NCI-H524 (cell line): ENCODE measurements around the gene GAL3ST1.
"Not testable (repeated sequence)": the region's sequence is repeated elsewhere in the genome, so short reads cannot be mapped to it uniquely, and the experiment has no call there.

Source experiments
- DNase-seq, 2 experiments: peaks; one replicate each; lab custom pipeline; 2025; lab: John Stamatoyannopoulos, UW

The GAL3ST1 gene

DNA sequence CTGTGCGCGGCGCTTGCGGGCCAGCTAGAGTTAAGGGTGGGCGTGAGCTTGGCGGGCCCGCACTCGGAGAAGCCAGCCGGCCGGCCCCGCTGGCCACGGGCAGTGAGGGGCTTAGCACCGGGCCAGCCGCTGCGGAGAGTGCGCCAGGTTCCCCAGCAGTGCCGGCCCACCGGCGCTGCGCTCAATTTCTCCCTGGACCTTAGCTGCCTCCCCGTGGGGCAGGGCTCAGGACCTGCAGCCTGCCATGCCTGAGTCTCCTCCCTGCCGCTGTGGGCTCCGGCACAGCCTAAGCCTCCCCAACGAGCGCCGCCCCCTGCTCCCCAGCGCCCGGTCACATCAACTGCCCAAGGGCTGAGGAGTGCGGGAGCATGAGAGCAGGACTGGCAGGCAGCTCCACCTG is 22.4 kb upstream of the GAL3ST1 start:
- no peak for DNase-seq

DNA sequence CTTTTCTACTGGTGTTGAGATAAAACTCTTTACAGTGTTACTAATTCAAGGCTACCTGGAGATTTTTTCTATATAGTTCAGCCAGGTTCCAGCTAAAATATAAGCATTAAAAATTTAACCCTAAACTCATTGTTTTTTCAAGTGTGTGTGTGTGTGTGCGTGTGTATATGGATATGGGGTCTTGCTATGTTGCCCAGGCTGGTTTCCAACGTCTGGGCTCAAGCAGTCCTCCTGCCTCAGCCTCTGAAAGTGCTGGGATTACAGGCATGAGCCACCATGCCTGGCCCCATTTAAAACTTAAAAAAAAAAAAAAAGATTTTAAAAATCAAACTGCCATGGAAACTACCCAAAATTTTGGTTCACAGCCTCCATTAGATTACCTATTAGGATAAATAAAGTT is 21.7 kb upstream of the GAL3ST1 start:
- DNase-seq, result no peak

DNA sequence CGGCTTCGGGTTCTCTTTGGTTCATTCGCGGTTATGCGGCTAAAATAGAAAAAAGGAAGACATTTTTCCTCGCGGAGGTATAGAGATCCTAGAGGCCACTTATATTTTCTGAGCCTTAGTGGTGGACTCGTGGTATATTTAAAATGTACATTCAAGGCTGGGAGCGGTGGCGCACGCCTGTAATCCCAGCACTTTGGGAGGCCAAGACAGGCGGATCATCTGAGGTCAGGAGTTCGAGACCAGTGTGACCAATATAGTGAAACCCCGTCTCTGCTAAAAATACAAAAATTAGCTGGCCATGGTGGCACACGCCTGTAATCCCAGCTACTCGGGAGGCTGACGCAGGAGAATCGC is 17.9 kb upstream of the GAL3ST1 start:
- not testable (repeated sequence) for DNase-seq

DNA sequence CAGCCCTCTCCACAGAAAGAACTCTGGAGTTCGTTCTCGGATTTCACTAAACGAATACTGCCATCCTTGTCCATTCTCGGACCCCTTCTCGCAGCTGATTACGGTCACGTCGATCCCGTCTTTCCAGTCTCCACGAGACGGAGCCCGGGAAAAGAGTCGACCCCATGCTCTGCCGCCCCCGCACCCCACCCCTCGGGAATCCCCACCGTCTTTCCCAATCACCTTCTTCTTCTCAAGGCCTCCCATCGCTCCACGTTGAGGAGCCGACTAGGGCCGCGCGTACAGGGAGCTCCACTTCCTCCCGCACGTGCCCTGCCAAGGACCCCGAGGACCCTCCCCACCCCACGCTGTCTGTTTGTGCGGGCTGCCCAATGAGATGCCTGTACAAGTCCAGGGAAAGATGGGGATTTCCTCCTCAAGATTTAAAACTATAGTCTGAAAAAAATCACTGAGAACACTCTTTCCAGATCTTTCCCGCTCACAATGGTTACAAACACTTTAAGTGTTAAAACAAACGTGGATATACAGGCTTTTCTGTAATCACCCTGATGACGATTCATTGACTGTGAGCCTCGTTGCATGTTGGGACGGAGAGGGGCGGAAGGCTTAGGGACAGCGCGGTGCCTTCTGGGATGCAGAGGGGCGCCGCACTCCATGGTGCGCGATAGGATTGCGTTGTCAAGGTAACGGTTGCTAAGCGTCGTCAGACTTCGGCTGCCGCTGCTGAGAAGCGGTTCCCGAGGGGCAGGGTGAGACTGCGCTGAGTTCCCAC is 17.3 kb upstream of the GAL3ST1 start, which contains the start of gene PES1:
TSS of gene PES1 (minus strand) at position 323 of the 772 bp plus-strand sequence. CDS start at position 246, 77 bp downstream.
- peak; percentile 99 for DNase-seq

DNA sequence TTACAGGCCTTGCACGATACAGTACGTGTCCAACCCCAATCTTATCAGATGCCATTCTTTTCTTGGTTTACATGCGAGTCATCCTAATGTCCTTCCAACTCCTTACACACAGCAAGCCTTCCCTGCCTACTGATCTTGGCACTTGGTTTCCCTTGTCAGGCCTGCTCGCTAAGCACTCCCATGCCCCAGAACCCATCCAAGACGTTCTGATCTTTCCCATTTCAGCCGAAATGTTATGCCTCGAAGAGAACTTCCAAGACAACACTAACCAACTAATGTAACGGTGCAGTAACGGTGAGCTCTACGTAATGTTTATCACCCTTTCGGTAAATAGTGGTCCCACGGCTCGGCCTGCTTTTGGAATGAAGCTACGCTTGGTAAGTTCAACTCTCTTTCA is 16.7 kb upstream of the GAL3ST1 start:
- DNase-seq, result no peak

DNA sequence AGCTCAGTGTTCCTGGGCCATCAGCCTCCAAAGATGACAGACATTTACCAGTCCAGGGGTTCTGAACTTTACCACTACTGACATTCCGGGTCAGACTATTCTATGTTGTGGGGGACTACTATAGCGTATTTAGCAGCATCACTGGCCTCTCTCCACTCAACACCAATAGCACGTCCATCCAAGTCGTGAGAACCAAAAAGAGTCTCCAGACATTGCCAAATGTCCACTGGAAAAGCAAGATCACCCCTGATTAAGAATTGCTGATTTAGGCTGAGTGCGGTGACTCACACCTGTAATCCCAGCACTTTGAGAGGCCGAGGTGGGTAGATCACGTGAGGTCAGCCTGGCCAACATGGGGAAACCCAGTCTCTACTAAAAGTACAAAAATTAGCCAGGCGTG is 11.9 kb upstream of the GAL3ST1 start:
- no peak for DNase-seq

DNA sequence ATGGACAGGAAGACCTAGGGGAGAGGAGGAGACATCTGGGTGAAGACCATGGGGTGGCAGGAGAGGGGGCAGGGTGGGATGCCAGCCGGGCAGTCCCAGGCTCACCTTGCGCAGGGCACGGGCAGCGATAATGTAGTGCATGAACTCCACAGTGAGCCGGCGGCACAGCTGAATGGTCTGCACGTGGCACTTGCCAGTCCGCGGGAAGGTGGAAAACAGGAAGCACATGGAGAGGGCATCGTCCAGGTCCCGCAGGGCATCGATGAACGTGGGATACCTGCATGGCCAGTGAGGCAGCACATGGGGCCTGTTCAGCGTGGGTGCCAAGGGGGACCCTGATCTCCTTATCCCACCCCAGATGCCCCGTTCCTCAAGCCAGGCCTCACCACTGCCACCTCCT is 10.0 kb upstream of the GAL3ST1 start:
- no peak for DNase-seq

DNA sequence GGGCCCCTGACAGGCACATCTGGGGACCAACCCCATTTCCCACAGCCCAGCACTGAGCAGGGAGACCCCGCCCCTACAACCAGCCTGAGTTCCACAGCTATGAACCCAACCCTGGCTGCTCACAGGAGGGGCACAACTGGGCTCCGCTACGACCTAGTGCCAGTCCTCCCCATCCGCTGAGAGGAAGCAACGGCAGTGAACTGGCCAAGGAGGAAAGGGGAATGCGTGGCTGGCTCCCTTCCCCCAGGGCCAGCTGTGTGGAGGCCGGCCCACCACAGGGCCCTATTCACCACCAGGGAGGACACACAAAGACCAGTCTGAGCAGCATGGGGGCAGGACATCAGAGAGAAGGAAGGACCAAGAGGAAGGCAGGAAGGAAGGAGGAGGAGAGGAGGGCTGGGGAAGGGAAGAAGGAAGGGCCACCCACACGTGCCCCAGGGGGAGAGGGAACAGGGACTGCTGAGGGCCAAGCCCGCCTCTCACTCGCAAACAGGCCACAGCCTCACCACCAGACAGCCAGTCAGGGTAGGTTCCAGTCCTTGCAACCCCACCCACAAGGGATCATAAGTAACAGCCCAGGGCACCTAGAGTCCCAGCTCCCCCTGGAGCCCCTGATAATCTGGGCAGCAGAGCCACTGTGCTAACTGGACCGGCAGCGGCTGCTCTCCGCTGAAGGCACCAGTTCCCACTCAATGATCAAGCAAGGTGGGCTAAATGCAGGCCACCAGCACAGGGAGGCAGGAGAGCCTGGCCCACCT is 8.5 kb upstream of the GAL3ST1 start:
- DNase-seq, result no peak

DNA sequence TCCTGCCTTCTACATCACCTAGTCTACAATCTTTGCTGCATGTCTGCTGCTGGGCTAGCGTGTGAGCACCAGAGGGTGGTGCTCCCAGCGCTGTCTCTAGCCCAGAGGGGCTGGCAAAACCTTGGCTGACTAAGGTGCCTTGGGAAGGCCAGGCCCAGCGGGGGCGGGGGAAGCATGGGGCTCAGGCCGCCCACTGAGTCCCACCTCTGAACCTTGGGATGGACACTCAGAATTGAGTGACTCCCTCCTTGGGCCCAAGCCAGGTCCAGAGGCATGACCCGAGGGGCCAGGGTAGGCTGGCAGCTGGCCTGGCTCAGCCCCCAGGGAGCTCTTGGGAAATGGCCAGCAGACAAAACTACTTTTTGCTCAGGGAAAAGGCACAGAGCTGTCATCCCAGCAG is 7.6 kb upstream of the GAL3ST1 start:
- no peak for DNase-seq

DNA sequence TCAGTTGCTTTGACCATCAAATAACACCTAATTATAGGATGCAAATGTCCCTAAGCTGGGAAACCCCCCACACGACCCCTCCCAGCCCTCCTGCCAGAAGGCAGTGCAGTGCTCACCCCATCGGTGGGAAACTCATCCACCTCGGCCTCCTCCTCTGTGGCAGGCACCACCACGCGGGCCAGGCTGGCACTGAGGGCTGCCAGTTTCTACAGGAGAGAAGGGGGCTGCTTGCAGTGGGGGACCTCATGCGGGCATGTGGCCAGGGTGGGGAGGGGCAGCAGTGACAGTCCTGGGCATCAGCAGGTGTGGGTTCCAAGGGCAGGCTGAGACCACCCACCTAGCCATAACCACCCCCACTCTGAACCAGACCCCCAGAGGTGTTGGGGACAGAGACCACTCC is 6.4 kb upstream of the GAL3ST1 start:
- DNase-seq, result no peak

DNA sequence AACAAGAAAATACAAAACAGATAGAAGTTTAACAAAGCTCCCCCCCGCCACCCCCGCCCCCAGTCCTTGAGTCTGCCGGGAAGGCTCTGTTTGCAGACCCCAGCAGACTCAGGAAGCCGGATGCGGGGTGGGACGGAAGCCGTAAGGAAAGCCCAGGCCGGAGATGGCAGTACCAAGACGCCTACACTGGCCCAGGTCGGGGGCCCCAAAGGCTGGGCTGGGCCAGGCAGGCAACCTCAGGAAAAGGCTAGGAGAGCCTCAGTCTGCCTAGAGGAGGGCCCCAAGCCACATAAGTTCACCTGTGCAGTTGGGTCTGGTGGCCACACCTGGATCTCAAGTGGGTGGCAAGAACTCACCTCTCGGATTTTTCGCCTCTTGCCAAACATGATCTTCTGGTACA is 4.0 kb upstream of the GAL3ST1 start:
- no peak for DNase-seq

DNA sequence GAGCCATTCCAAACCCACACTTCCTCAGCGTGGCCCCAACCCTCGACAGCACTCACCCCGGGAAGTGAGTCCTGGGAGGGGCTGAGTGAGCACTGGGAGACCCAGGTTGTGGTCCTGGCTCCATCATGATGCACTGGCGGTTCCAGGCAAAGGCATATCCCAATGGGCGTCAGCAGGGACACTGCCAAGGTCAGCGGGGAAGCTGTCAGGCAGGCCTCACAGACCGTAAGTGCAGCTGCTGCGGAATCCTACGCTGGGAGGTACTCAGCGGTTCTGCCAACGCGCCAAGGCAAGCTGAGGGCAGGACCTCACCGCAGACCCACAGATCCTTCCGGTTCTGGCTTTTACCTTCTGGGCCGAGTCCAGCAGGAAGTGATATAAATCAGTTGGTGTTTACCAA is 1.4 kb upstream of the GAL3ST1 start:
- no peak for DNase-seq

DNA sequence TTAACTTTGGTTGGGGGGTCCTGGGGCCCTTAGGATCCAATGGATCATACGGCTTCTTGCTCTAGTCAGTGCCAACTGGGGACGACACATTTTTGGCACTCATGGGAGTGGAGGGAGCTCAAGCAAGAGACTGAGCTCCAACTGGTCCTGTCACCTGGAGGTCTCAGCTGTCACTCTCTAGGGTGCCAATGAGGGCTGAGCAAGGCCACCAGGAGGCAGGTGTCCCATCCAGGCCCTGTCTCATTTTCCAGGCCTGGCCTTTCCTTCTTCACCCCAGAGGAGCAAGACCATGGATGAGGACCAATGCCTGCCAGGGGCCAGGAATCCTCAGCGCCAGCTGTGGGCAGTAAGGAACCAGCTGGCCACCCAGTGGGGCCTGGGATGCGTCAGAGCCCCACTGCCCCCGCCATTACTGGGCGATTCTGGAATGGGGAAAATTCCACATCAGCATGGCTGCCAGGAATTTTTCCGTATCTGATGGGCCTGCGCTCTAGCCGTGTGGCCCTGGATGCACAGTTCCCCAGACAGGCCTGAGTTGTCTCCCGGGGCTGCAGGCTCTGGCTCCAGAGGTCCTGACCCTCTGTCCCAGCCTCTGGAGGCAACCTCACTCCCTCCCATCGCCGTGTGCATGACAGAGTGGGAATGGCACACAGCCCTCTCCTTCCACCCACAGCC is 669 bp upstream of the GAL3ST1 start:
- peak in 1 of 2 experiments; percentile 41 for DNase-seq

DNA sequence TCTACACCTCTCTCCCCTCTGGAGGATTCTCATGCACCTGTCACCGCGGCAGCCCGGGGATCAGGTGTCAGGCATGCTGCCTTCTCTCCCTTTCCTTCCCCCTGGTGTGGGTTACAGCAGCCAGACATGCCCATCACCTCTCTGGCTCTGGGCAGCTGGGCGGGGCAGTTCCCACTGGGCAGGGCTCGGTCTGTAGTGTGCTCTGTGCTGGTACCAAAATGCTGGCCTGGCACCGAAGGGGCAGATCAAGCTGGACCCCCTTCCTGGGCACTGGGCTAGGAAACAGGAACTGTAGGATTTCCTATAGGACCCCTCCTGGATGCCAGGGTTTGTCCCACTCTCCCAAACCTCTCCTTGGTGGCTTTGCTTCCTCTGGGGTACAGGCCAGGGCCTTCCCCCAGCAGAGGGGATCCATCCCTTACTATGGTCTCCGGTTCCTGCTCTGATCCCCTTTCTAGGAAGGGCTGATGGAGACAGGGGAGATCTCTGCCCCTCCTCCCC is 821 bp downstream of the GAL3ST1 start:
- peak in 1 of 2 experiments; percentile 36 for DNase-seq

DNA sequence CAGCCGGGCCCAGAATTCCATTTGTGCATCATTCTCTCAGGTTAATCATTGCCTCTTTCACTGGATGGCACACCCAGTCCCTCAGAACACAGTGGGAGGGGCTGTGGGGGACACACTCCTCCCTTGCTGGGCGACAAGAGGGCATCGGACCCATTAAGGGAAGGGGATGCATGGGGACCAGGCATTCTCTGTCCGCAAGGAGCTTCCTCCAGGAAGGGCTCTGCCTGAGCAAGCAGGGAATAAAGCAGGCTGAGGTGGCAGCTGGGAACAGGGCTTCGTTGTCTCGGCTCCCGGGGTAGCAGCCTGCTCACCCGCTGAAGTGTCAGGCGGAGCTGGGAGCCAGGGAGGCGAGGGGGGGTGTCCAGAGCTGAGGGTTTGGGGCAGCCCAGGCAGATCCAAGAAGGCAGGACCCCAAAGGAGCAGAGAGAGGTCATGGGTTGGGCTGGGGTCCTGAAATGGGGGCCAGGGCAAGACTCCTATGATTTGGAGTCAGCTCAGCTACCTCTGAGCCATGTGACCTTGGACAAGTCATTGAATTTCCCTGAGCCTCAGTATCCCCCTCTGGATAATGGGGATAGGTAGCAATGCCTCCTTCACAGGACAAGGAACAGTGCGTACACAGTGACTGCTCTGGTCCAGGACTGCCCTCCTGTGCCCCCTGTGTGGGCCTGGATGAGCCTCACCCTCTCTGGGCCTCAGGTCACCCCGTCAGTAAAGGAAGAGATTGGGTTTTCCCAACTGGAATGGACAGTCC is 1.4 kb downstream of the GAL3ST1 start:
- DNase-seq, result peak in 1 of 2 experiments; percentile 31

DNA sequence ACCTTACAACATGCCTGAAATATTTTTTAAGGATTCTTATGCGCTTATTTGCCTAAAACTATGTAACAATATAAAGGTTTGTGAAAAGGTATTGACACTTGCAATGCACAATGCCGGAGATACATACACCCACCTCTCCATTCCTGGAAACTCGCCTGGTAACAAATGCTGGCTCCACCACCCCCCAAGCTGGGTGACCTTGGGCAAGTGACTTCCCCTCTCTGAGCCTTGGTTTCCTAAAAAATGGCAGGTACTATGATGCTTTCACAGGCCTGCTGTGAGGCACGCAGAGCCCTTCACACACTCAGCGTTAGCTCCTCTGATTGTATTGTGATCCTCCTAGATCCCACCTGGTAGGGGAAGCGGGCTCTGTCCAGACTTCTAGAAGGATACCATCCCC is 2.3 kb downstream of the GAL3ST1 start:
- no peak for DNase-seq

DNA sequence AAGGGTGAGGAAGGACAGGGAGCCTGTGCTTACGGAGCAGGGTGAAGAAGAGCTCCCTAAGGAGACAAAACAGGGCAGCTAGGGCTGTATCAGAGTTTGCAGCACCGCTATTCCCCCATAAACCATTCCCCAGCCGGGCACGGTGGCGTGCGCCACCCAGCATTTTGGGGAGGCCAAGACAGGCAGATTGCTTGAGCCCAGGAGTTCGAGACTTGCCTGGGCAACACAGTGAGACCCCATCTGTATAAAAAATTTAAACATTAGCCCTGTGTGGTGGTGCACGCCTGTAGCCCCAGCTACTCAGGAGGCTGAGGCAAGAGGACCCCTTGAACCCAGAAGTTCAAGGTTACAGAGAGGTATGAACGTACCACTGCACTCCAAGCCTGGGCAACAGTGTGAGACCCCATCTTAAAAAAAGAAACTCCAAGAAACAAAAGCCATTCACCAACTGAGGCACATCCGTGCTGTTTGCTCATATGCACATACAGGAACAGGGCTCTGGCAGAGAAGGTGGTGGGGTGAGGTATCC is 4.7 kb downstream of the GAL3ST1 start:
- no peak for DNase-seq

DNA sequence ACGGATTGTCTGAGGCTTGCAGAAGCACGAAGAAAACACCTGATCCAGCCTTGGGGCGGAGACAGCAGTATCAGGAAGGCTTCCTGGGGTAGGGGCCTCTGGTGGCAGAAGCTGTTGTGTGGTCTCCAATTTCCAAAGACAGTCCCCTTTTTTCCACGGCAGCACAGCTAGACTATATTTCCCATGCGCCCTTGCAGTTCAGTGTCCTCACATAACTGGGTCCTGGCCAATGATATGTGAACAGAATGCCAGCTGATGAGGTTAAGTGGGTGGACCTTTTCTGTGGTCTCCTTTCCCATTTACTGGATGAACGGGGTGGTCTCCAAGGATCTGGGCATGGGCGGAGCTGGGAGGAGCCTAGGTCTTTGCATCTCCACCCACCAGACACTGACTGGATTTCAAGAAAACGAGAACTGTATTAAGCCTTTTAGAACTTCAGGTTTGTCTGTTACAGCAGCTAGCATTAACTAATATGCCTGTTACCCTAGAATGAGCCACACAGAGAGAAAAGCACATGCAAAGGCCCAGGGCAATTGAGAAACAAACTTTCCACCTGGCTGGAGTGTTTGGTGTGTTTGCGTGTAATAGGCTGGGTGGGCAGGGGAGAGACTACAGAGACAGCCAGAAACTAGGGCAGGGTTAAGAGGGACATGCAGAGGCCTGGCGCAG is 6.2 kb downstream of the GAL3ST1 start:
- no peak for DNase-seq

DNA sequence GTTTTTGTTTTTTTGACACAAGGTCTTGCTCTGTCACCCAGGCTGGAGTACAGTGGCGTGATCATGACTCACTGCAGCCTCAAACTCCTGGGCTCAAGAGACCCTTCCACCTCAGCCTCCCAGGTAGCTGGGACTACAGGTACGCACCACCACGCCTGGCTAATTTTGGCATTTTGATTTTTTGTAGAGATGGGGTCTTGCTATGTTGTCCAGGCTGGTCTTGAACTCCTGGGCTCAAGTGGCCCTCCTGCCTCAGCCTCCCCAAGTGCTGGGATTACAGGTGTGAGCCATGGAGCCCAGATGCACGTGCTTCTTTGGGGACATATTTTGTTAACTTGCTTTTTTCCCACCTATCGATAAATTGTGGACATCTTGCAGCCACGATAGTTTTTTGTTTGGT is 7.2 kb downstream of the GAL3ST1 start:
- not testable (repeated sequence) for DNase-seq

DNA sequence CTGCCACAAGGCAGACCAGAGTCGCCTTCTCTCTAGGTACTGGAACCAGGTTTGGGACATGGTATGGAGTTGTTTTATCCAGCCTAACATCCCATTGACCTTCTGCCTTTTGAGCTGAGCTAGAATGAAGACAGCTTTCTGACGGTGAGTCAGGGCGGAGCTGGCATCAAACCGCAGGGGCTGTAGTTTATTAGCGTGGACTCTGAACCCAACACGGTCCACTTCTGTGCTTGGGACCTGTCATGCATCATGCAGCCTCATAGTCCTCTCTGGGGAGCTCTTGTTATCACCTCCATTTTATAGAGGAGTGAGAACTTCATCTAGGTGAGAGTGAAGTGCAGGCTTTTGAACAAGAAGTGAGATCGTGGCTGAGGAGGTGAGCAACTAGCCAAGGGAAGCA is 8.3 kb downstream of the GAL3ST1 start:
- DNase-seq, result no peak

DNA sequence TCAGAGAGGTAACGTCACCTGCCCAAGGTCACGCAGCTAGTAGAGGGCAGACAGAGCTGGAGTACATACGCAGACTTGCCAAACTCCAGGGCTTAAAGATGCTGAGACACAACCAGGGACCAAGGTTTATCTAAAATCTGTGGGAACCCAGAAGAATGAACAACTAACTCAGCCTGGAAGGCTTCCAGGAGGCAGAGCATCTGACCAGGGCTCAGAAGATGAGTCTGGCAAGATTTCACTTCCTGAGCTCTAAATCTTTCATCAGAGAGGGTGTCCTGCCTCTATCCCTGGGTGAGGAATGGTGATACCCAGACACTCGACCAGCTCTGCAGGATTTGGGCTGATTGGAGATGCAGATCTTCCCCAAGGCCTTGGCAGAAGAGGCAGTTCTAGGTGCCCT is 9.1 kb downstream of the GAL3ST1 start:
- DNase-seq, result no peak
